PC-9 (cell line): ENCODE data around the gene LUZP1.

Experiments
- CTCF ChIP-seq: fragments of 200-600 bp; sonication (generic); conservative IDR thresholded peaks from 2 replicates; pipeline ENCODE4 v1.6.1; 2017; ENCODE audit warnings: mixed run types, antibody characterized with exemption, mild to moderate bottlenecking, moderate library complexity
- EZH2 ChIP-seq: fragments of 200-600 bp; sonication (generic); IDR thresholded peaks from 2 replicates; pipeline ENCODE4 v1.8.0; 2017; ENCODE audit warnings: antibody characterized with exemption, low read depth

- no peak for TF ChIP-seq CTCF
- no peak for TF ChIP-seq EZH2
These were observed 84.8 kb downstream of the LUZP1 start for GRCh38 chr1:23083714-23084480.
